NCI-H1694 (cell line): ENCODE results near the gene CD8A.
"Not testable (repeated sequence)": the region's sequence is repeated elsewhere in the genome, so short reads cannot be mapped to it uniquely, and the experiment has no call there.

Experiments used
- DNase-seq: peaks from one replicate; lab custom pipeline; 2025; lab: John Stamatoyannopoulos, UW

The CD8A gene

DNA sequence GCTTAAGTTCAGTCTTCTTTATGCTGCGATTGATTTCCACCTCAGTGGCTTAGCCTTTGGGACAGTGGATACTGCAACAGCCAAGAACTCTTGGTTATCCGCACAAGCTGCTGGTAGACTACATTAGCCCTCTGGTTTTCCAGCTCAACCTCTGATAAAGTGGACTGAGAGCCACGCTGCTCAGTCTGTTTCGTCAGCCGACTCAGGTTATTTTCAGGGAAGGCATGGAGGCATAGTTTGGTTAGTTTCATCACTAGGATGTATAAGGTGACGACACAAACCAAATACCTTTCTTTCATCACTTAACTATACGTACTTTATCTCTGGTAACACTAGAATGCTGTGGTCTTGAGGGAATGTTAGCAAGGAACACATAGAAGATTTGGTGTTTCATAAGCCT lies 14.2 kb downstream of the CD8A start:
- no peak for DNase-seq

DNA sequence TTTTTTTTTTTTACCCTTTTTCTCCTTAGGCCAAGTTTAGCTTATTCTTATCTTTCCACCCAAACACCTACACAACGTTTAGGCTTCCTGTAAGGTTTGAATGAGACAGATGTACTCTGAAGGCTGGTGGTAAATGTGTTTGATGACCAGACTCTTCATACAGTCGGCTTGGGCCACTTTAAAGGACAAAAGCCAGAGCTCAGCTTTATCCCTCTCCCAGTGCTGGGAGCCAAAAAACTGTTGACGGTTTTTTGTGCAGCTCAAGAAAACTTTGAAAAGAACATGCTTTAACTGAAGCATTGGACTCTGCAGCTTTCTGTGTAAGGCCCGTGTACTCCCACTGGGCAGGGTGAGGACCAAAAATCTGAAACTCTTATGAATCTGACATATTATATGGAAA lies 15.4 kb downstream of the CD8A start:
- no peak for DNase-seq

DNA sequence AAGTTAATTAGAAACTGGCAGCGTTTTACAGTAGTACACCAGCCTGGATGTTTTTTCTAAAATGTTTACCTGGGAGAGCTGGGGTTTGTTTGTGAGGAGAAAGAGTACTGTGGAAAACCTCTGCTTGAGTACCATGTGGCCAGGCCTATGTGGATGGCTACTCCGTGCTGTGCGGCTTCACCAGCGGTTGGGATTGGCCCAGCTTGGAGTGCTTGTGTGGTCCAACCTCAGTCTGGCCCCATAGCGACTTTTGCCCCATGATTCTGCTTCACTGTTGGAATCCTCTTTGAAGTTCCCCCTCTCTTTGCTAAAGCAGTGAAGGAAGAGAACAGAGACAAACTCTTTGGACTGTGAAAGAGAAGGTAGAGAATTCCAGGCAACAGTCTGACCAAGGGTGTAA lies 15.9 kb downstream of the CD8A start:
- no peak for DNase-seq

DNA sequence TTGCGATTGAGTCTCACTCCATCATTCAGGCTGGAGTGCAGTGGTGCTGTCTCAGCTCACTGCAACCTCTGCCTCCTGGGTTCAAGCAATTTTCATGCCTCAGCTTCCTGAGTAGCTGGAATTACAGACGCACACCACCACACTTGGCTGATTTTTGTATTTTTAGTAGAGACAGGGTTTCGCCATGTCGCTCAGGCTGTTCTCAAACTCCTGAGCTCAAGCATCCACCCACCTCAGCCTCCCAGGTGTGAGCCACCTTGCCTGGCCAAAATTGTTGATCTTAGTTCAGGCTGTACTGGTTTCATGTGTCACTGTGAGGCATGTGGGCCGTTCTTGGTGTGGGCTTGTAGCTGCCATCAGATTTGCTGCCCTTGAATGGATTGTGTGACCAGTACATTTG lies 18.1 kb downstream of the CD8A start:
- no peak for DNase-seq

DNA sequence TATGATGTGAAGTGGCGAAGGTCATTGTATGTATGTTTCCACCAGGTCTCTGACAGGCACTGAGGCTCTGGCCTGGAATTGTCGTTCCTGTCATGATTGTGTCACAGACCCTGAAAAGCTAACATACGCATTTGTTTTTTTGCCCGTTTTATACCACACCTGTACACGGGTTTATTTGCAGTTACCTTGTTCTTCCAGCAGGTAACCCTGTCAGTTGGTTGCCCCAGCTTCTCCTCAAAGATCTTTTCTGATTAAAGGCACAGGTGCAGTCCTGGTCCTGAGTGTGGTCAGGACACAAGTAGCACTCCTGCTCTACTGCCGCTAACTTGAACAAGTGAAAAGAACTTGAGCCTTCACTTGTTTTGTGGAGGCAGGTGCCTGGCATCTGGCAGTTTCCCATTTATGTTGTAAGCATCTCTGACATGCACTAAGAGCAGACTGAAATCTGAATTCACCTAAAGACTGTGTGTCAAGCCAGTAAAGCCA lies 19.9 kb downstream of the CD8A start:
- DNase-seq, result no peak

DNA sequence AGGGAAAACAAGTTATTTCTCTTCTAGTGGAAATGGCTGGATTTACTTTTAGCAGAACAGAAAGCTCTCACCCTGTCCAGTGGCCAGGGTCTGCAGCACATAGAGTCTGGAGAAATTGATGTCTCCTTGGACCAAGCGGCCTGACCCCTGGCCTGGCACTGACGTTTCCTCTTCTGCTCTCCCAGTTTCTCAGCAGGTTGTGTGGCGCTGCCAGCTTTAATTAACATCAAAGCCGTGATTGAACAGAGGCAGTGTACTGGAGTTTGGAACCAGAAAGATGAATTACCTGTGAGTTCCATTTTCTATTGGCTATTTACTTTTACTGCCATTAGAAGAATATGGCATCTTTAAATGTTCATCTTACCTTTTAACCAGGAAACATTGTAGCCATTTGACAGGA lies 20.9 kb downstream of the CD8A start:
- DNase-seq, result no peak

DNA sequence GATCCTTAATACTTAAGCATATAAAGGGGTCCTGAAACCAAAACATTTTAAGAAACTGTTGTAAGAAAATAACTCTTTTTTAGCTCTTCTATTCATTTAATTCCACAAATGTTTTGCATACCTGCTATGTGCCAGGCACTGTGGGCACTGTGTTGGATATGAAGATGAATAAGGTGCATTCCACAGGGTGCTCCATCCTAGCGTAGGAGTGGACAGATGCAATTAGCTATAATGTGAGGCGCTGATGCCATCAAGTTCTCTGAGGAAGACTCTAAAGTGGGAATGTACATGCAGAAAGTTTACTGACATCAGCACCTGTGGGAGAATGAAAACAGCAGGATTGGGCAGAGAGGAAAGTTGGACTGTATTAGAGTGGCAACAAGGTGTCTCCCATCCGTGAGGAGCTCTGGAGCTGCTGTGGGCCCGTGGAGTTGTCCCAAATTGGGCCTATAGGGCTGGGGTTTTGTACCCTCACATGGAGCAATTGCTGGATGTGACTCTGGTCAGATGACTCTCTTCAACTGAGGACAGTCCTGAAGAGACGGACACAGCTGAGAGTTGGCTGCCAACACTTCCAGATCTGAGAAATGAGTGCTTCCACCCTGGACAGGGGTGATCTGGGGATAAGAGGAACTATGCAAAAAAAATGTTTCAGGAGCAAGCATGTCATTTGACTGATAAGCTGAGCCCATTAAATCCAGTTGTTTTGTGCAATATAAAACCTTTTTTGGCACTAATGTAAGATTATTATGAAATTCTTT lies 22.3 kb downstream of the CD8A start:
- DNase-seq, result no peak

DNA sequence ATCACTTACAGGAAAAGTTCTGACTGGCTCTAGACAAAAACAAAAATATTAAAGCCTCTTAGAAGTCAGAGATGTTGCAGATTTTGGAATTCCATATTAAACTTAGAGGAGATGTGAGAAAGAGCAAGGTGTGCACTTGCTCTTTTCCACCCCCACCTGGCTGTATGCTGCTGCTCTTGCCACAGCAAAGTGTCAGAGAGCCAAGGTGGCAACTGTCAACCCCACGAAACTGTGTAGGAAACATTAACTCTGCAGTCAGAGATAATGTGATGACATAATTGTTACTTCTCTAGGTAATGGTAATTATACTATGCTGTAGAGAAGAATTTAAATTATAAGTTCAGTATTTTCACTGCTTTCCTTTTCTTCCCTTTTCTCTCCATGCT lies 25.4 kb downstream of the CD8A start:
- no peak for DNase-seq

DNA sequence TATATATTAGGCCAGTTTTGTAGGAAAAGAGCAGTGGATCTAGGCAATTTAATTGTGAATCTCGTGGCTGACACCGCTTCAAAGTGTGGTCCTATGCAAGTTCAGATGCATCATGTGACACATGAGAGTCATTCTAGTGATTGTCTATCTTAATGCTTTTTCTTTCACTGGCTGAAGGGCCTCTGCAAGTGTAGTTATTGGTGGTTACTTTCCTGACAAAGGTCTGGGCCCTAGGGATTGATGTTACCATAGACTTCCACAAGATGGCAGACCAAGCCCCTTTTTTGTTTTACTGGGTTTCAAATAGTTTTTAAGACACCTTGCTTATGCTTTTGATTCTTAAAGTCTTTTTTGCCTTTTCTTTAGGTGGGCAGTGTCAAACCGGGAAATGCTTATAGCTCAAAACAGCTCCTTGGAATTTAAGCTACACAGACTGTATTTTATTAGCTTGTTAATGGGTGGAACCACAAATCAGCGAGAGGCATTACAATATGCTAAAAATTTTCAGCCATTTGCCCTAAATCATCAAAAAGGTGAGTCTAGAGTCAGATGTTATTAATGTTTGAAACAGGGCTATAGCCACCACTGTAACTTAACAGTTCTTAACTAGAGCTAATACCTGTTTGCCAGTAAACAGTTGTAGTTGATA lies 25.9 kb downstream of the CD8A start:
- peak; percentile 49 for DNase-seq

DNA sequence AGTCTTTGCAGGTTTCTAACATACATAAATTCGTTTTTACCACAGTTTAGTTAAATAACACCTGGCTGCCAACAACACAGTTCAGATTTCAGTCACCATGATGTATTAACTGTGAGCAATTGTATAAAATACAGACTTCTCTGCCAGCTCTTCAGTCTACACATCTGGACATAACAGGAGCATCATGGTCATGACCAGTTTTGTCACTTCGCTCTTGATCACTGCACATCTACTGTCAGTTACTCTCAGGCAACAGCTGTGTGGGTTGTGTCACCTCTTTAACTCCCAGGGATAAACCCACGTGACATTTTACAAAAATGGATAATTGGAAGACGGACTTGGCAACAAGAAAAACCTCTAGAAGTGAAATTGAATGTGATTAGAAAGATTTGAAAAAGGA lies 30.3 kb downstream of the CD8A start:
- no peak for DNase-seq

DNA sequence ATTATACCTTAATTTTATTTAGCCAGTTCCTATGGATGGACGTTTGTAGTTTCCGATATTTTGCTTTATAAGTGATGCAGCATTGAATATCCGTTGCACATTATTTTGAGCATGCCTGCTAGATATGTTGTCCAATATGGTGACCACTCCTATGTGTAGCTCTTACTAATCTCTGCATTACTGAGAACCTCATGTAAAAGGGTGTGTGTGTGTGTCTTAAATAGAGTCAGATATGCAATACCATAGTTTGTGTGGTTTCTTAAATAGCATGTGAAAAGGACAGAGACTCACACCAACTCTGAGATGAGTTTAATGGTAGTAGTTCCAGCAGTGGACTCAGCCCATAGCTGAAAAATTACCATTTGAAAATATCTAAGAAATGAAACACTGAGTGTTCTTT lies 32.3 kb downstream of the CD8A start:
- no peak for DNase-seq

DNA sequence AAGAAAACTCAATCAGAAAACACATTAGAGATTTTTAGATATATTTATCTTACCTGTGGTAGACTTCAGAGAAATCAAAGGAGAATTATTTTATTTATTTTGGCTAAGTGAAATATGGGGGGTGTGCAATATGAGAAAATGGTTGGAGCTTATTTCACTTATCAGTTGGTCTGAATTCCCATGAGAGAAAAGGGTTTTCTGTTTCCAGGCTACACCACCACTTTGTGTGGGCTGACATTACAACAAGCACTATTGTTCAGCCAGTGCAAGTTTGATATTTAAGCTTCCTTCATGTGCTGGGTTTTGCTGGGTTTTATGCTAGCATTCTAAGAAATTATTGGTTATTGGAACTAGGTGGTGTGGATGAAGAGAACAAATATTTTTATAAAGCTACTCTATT lies 37.1 kb downstream of the CD8A start:
- DNase-seq, result no peak

DNA sequence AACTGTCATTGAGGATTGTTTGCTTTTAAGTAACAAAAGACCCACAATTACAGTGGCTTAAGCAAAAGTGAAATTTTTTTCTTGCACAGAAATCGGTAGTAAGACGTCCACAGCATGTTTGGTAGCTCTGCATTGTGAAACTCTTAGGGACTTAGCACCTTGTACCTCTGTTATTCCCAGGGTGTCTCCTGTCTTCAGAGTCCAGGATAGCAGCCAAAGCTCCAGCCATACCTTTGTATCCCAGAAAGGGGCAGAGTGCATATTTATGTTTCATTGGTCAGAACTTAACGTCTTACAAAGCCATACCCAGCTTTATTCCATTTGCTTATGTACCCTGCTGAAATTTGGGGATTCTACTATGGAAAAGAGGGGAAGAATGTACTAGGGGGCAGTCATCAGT lies 37.8 kb downstream of the CD8A start:
- DNase-seq, result no peak

DNA sequence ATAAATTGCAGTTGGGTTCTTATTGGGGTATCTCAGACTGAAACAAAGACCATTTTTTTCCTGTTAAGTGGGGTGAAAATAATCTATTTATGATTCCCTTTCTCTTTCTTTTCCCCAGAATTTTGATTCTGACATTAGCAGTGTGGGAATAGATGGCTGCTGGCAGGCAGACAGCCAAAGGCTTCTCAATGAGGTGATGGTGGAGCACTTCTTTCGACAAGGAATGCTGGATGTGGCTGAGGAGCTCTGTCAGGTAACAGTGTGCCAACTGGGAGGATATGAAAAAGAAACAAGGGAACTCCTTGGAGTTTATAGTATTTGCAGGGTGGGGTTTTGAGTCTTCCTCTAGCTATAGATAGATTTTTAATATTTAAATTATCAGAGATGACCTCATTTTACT lies 38.9 kb downstream of the CD8A start:
- DNase-seq, result no peak

DNA sequence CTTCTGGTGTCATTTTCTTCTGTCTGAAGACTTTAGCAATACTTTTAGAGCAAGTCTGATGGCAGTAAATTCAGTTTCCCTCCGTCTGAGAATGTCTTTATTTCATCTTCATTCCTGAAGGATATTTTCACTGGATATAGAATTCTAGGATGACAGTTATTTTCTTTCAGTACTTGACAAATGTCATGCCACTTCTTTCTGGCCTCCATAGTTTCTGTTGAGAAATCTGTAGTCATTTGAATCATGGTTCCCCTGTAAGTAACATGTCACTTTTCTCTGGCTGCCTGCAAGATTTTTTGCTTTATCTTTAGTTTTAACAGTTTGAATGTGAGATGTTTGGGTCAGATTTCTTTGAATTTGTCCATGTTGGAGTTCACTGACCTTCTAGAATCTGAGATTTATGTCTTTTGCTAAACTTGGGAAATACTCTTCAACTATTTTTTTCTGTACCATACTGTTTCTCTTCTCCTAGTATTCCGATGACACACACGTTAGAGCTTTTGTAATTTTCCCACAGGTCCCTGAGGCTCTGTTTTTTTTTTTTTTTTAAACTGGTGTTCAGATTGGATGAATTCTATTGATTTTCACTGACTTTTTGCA lies 40.4 kb downstream of the CD8A start:
- no peak for DNase-seq

DNA sequence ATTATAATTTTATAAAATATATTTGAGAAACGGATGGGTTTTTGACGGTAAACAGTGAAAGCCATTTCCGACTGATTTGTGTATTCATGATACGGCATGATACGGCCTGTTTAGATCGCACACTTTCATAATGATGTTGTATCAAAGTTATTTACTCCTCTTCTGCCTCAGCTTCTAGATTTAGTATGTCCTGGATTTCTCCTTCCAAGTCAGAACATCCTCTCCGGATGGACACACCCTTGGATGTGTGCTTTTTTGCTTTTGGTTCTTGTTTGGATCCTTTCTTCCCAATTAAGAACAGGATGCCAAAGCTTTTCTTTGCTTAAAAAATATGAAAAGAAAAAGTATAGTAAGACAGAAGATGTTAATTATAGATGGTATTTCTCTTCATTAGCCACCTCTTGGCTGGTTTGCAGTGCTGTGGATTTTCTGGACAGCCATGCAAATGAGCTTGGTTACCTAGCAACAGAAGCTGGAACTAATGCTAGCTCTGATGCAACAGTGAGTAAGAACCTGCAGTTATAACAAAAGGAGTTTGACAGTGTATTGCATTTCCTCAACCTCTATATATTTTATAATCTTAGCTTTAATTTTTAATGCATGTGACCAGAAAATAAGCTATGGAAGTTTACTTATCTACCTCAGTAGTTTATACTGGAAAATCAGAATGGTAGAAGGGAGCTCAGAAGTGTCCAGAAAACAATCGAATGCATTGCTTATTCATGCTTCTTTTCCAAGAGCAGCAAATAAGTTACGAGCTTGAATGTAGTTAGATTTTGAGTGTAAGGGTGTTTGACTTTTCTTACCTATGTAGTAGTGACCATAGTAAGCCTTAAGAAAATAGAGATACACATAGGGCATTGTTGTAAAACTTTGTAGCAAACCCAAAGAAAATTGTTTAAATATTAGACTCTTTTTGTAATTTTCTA lies 42.7 kb downstream of the CD8A start:
- DNase-seq, result no peak

DNA sequence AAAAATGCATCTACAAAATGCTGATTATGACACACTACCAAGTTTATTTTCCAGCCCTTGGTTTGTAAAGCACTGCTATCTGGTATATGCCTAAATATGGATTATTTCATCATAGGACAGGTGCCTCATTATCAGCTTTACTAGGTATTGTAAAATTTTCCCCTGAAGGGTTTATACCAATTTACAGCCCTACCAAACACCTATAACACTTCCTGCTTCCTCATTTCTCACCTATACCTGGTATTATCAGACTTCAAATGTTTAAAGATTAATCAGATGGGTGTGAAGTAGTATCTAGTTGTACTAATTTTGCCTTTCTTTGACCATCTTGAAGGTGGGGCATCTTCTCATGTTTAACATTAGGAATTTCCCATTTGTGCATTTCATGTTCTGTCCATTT lies 43.8 kb downstream of the CD8A start:
- DNase-seq, result no peak

DNA sequence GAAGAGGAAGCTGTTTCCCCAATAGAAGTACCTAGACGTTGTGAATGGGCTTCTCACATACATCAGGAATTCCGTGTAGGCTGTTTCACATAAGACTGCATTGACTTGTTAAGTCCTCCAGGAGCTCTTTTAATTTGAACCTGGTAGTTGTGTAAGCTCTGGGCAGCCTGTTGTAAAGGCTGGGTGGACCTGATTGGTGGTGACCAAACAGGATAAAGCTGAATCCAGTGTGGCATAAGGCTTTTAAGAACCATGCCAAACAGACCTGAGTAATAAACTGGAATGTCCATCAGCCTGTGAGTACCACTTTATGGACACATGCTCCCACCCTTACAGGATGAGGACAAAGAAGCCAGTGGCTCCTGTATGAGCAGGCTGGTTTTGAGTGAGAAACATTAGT lies 46.6 kb downstream of the CD8A start:
- no peak for DNase-seq

DNA sequence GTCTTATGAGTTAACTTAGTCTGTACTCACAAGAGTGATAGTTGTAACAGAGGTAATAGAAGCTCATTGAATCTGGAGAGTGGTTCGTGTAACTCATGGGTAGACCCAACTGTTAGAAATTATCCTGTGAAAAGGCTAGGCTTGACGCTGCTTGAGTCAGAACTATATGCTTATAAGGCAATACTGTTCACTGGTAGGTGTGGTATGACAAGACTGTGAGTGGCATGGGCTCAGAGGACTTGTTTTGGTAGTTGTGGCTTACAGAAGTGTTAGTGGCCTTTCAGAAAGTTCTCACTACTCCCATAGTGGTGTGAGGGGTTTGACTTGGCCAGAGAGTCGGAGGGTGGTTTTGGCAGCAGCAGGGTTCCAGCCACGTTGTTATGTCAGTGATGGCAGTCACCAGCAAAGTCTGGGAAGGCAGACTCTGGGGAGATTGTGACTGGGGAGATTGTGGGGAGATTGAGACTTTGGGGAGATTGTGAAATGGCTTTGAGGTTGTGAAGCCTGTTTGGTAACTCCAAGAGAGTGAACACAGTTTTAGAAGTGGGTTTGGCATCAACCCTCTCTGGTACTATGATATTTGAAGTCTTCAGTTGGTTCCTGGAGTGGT lies 48.7 kb downstream of the CD8A start:
- not testable (repeated sequence) for DNase-seq

DNA sequence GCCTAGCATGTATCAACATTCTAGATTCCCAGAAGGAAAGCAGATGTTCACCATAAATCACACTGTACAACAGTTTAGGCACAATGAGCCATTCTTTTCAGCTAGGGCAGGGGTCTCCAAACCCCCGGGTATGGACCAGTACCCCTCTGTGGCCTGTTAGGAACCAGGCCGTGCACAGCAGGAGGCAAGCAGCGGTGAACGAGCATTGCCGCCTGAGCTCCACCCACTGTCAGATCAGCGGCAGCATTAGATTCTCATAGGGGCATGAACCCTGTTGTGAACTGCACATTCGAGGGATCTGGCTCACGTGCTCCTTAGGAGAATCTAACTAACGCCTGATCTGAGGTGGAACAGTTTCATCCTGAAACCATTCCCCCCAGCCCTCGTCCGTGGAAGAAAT lies 50.8 kb downstream of the CD8A start:
- DNase-seq, result not testable (repeated sequence)

DNA sequence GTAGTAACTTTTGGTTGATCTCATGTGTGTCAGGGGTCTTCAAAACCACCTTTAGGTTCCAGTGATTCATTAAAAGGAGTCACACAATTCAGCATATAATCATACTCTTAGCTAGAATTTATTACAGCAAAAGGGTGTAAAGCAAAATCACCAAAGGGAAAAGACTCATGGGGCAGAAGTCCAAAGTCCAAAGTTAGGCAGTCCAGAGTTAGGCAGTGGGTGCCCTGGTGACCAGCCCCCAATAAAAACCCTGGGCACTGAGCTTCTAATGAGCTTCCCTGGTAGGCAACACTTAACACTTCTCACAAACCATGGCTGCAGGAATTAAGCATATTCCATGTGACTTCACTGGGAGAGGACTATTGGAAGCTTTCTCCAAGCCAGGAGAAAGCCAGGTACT lies 51.2 kb downstream of the CD8A start:
- not testable (repeated sequence) for DNase-seq

DNA sequence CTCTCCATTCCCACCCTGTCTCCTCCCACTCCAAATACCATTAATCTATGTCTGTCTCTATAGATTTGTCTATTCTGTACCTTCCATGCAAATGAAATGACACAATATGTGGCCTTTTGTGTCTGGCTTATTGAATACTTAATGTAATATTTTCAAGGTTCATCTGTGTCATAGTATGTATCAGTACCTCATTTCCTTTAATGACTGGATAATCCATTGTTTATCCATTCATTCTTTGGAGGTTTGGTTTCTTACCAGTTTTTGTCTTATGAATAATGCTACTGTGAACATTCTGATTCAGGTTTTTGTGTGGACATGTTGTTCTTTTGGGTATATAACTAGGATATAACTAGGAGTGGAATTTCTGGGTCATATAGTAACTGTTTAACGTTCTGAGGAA lies 55.8 kb downstream of the CD8A start:
- DNase-seq, result not testable (repeated sequence)
